Activated CD4-positive, alpha-beta memory T cell treated with anti-CD3 and anti-CD28 coated beads for 36 hours (primary cell): ENCODE measurements around the gene AP4M1. TPM values are rescaled to one million over a fixed set of nuclear protein-coding genes. Genes with fewer than 3 reads are reported as not detected.

Source experiments
- CTCF ChIA-PET: fragments of 350-600 bp; sonication (Branson Sonifier 250); formaldehyde crosslinking; loops from one replicate; lab custom pipeline; 2021; ENCODE audit warnings: antibody characterized with exemption, inconsistent platforms; lab: Charles Lee
- POLR2A ChIA-PET: fragments of 350-600 bp; sonication (Branson Sonifier 250); formaldehyde crosslinking; loops from one replicate; lab custom pipeline; 2021; ENCODE audit warnings: antibody characterized with exemption; lab: Charles Lee
- DNase-seq: peaks from one replicate; pipeline ENCODE4 v3.0.0-alpha.2; 2020
- H3K27ac Mint-ChIP-seq: one replicate; pipeline ENCODE4 v1.8.0; 2021; ENCODE audit warnings: mixed read lengths
- H3K27me3 Mint-ChIP-seq: one replicate; pipeline ENCODE4 v1.8.0; 2021; ENCODE audit warnings: mixed read lengths
- H3K36me3 Mint-ChIP-seq: one replicate; pipeline ENCODE4 v1.8.0; 2021; ENCODE audit warnings: mixed read lengths
- H3K4me1 Mint-ChIP-seq: one replicate; pipeline ENCODE4 v1.8.0; 2021; ENCODE audit warnings: low read depth, mixed read lengths
- H3K4me3 Mint-ChIP-seq: one replicate; pipeline ENCODE4 v1.8.0; 2021; ENCODE audit warnings: mild to moderate bottlenecking, mixed read lengths
- H3K9me3 Mint-ChIP-seq: one replicate; pipeline ENCODE4 v1.8.0; 2021; ENCODE audit warnings: mixed read lengths
- intact Hi-C: fragments of 100-400 bp; cut with micrococcal nuclease; formaldehyde crosslinking; loops from one replicate; pipeline ENCODE4 v1.15.1; 2023
- total RNA-seq, 2 experiments: library from RNA; stranded (reverse); gene quantifications; one replicate each; pipeline ENCODE4 v1.2.3, GENCODE V29; 2021

The AP4M1 gene
- total RNA-seq, 2 experiments from 2014 or later, result 11.3 to 12.2 TPM

DNA sequence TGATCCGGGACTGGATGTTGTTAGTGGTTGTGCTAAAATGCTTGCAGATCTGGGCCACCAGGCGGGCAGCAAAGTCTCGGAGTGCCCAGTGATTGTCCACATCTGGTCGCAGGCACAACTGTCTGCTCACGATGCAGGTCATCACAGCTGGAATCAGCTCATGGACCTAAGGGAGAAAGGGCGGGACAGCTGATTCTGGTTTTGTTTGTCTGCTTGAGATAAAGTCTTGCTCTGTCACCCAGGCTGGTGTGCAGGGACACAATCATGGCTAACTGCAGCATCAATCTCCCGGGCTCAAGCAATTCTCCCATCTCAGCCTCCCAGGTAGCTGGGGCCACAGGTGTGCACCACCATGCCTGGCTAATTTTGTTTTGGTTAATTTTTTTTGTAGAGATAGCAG, 9.7 kb downstream of the AP4M1 start:
- Mint-ChIP-seq H3K27me3 (no peaks in the 10 kb centered on the region), H3K36me3 (peaks cover 43% of the 10 kb centered on the region), H3K9me3 (no peaks in the 10 kb centered on the region), H3K4me1 (no peaks in the 10 kb centered on the region), H3K4me3 (no peak overlapping the region), H3K27ac (no peak overlapping the region)
- CTCF ChIA-PET, result interaction anchor here (0.6 kb wide), 1 partner anchor 17 kb away, joined by 5 read pairs; no protein-coding TSS in a partner anchor
- POLR2A ChIA-PET, result interaction anchor here (1.3 kb wide), 1 partner anchor 10 kb away, joined by 3 read pairs; the partner anchor contains the start of genes AP4M1 and MCM7
- intact Hi-C loops, result no loop called here
- no peak for DNase-seq

DNA sequence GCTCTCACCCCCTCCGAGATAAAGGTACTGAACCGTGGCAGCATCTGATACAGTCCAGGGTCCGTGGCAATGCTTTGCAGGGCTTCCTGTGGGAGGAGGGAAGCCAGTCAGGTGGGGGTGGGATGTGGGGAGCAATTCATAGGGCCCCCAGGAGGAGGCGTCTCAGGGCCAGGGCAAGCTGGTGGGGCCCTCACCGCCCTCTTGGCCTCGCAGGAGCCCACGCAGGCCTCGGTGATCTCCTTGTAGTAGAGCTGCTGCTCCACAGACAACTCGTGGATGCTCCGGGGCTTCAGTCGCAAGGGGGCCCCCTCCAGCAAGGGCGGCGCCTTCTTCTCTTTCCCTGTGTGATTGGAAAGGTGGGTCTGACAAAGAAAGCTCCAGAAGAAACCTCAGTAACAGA, 10.5 kb downstream of the AP4M1 start:
- Mint-ChIP-seq H3K4me3 (no peak overlapping the region), H3K27ac (no peak overlapping the region), H3K4me1 (no peaks in the 10 kb centered on the region), H3K9me3 (no peaks in the 10 kb centered on the region), H3K27me3 (no peaks in the 10 kb centered on the region), H3K36me3 (peaks cover 42% of the 10 kb centered on the region)
- POLR2A ChIA-PET, result interaction anchor here (1.3 kb wide), 1 partner anchor 11 kb away, joined by 3 read pairs; the partner anchor contains the start of genes AP4M1 and MCM7
- CTCF ChIA-PET, result no interaction called here
- DNase-seq, result no peak
- intact Hi-C loops, result no loop called here

DNA sequence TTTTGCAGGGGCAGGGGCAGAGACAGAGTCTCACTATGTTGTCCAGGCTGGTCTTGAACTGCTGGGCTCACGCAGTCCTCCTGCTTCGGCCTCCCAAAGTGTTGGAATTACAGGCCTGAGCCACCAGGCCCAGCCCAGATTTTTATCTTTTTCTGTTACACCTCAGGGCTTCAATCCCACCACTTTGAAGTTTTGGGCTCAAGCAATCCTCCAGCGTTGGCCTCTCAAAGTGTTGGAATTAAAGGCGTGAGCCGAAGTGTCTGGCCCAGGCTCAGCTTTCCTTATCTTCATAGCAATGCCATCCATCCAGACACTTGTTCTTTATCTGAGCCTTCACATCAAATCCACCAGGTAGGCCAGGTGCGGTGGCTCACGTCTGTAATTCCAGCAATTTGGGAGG, 13.6 kb downstream of the AP4M1 start:
- H3K36me3 Mint-ChIP-seq, result peaks cover 29% of the 10 kb centered on the region
- H3K9me3 Mint-ChIP-seq, result no peaks in the 10 kb centered on the region
- H3K27me3 Mint-ChIP-seq, result no peaks in the 10 kb centered on the region
- no peak overlapping the region for H3K27ac Mint-ChIP-seq
- peaks cover 7% of the 10 kb centered on the region for H3K4me1 Mint-ChIP-seq
- ChIA-PET POLR2A (interaction anchor here (1.0 kb wide), 1 partner anchor 14 kb away, joined by 7 read pairs; the partner anchor contains the start of genes AP4M1 and MCM7), CTCF (no interaction called here)
- no peak overlapping the region for H3K4me3 Mint-ChIP-seq
- intact Hi-C loops, result no loop called here
- no peak for DNase-seq

DNA sequence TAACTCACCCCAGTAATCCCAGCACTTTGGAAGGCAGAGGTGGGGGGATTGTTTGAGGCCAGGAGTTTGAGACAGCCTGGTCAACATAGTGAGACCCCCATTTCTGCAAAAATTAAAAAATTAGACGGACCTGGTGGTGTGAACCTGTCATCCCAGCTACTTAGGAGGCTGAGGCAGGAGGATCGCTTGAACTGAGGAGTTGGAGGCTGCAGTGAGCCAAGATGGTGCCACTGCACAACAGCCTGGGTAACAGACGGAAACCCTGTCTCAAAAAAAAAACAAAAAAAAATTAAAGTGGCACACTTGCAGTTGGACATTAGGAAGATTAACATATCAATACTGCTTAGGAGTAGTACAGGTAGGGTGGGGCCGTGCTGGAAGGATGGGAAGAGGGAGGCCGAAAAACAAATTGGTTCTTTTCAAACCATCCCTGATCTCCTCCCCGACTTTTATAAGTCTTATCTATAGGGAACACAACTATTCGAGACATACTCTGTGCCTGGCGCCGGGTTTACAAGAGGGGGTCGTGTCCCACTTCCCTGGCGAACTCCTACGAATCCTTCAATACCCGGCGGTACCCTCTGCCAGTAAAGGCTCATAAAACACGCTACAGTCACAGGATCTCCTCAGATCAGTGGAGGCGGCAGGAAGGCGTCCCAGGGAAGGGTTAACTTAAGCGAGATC, 17.1 kb downstream of the AP4M1 start:
- Mint-ChIP-seq H3K36me3 (peaks cover 8% of the 10 kb centered on the region), H3K27ac (peak overlapping the region; percentile 82), H3K4me3 (peak overlapping the region; percentile 95), H3K9me3 (no peaks in the 10 kb centered on the region), H3K27me3 (no peaks in the 10 kb centered on the region), H3K4me1 (peaks cover 18% of the 10 kb centered on the region)
- intact Hi-C loops, result loop anchor here (1.0 to 2.0 kb wide), 3 partner anchors 9 to 30 kb away; partner anchors contain the start of genes AP4M1, COPS6 and MCM7
- CTCF ChIA-PET, result no interaction called here
- POLR2A ChIA-PET, result interaction anchor here (1.0 kb wide), 1 partner anchor 12 kb away, joined by 3 read pairs; no protein-coding TSS in a partner anchor
- no peak for DNase-seq

DNA sequence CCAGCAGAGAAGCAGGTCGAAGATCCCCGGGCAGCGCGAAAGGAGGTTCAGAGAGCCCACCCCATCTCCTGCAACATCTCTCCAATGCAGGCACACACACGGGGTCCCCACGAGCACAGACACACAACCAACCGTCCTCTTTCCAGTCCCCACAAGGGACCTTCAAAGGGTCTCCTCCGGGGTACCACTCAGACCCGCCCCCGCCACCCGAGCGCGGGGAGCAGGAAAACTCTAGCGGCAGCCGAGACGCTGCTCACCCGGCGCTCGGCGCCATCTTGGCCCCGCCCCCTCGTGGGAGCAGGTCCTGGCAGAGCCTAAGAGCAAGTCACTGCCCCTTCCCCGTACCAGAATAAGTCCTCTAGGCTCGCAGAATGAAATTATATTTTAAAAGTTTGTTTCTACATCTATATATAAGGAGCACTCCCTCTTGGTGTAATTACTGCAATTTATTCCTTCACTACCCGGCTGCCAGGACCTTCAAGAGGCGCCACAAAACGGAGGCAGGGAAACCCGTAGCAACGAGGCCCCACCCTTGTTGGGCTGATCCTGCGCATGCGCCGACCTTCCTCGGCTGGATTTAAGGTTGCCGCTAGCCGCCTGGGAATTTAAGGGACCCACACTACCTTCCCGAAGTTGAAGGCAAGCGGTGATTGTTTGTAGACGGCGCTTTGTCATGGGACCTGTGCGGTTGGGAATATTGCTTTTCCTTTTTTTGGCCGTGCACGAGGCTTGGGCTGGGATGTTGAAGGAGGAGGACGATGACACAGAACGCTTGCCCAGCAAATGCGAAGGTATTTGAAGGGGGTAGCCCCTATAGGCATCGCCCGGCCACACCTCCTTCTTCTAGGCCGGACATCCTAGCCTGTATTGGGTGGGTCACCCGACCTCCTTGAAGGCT, 17.9 kb downstream of the AP4M1 start, which contains the start of the genes CNPY4 and TAF6:
TSS of gene CNPY4 (plus strand) at position 563 of the 898 bp plus-strand sequence. CDS start at position 674, 111 bp downstream.
TSS of gene TAF6 (minus strand) at position 287 of the 898 bp plus-strand sequence. CDS start 5,149 bp downstream, outside the sequence.
- H3K36me3 Mint-ChIP-seq, result peaks cover 6% of the 10 kb centered on the region
- H3K9me3 Mint-ChIP-seq, result no peaks in the 10 kb centered on the region
- ChIA-PET POLR2A (interaction anchor here (0.6 to 1.6 kb wide), 3 partner anchors 18 to 777 kb away, joined by 3 to 11 read pairs (median 3); partner anchors contain the start of genes AP4M1, LAMTOR4 and MCM7), CTCF (interaction anchor here (0.5 to 1.6 kb wide), 4 partner anchors 12 to 211 kb away, joined by 3 to 8 read pairs (median 4); partner anchors contain the start of genes GPC2 and MCM7)
- H3K4me3 Mint-ChIP-seq, result peak within 1 kb of the TSS; percentile 95
- peaks cover 20% of the 10 kb centered on the region for H3K4me1 Mint-ChIP-seq
- peak within 1 kb of the TSS; percentile 82 for H3K27ac Mint-ChIP-seq
- intact Hi-C loops, result loop anchor here (1.0 to 2.0 kb wide), 3 partner anchors 8 to 31 kb away; partner anchors contain the start of genes AP4M1, COPS6 and MCM7
- DNase-seq, result peak; percentile 96
- H3K27me3 Mint-ChIP-seq, result no peaks in the 10 kb centered on the region

DNA sequence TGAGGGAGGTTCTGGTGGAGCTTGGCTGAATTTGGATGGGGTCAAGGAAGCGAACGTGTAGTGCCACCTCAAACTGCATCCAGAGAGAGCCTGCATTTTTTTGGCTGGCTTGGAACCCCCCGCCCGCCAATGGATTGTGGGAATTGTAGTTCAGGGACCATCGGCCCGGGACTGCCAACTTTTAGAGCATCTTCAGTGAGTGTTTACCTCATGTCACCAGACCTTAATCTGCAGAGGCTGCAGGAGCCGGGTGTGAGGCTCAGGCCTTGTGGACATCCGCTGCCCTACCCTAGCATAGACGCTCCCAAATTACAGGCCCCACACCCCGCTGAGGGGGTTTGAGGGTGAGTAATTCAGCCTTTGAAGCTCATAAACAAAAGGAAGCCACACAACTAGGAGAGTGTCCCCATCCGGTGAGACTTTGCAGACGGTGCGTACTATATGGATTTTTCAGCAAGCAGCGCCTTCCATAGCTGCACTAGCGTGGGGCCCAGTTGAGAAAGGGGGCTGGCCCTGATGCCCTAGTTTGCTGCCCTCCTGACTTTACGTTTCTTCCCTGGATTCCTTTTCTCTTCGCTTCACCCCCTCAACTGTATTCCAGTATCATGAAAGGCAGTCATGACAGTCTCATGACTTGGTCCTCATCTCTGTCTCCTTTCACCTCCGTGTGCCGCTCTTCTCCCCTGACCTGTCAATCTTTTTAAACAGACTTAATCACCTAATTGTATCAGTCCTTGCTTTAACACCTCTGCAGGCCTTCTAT, 18.7 kb downstream of the AP4M1 start:
- no peaks in the 10 kb centered on the region for H3K27me3 Mint-ChIP-seq
- peak; percentile 85 for DNase-seq
- peaks cover 7% of the 10 kb centered on the region for H3K36me3 Mint-ChIP-seq
- CTCF ChIA-PET, result interaction anchor here (0.5 to 1.6 kb wide), 4 partner anchors 11 to 210 kb away, joined by 3 to 8 read pairs (median 4); partner anchors contain the start of genes GPC2 and MCM7
- peaks cover 29% of the 10 kb centered on the region for H3K4me1 Mint-ChIP-seq
- POLR2A ChIA-PET, result interaction anchor here (0.6 to 1.6 kb wide), 4 partner anchors 19 to 778 kb away, joined by 3 to 11 read pairs (median 3); partner anchors contain the start of genes AP4M1, LAMTOR4 and MCM7
- no peaks in the 10 kb centered on the region for H3K9me3 Mint-ChIP-seq
- H3K4me3 Mint-ChIP-seq, result peak overlapping the region; percentile 95
- peak overlapping the region; percentile 82 for H3K27ac Mint-ChIP-seq
- intact Hi-C loops, result loop anchor here (1.0 to 2.0 kb wide), 4 partner anchors 7 to 39 kb away; partner anchors contain the start of genes AP4M1, COPS6, MCM7 and ZNF3

DNA sequence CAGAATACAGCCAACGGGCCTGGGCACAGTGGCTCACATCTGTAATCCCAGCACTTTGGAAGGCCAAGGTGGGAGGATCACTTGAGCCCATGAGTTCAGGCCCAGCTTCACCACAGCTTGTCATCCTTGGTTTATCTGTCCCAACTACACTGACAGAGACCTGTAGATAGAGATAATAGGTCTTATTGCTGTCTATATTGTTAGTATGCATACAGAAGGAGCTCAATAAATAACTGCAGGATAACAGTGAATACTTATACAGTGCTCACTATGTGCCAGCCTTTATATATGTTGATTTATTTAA, 19.2 kb downstream of the AP4M1 start:
- POLR2A ChIA-PET, result interaction anchor here (1.2 to 1.6 kb wide), 2 partner anchors 19 to 105 kb away, joined by 3 to 11 read pairs; partner anchors contain the start of genes AP4M1 and MCM7
- peak overlapping the region; percentile 95 for H3K4me3 Mint-ChIP-seq
- H3K27ac Mint-ChIP-seq, result peak overlapping the region; percentile 82

DNA sequence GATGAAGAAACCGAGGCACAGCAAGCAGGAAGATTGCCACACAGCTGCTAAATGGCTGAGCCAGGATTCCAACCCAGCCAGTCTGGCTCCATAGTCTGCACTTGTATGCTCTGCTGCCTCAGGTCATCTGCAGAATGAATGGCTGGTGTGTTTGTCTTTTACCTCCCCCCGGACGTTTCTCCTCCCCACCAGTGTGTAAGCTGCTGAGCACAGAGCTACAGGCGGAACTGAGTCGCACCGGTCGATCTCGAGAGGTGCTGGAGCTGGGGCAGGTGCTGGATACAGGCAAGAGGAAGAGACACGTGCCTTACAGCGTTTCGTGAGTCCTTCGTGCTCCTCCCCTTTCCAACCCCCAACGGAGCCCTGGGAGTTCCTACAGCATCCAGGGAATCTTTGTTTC, 20.6 kb downstream of the AP4M1 start:
- POLR2A ChIA-PET, result no interaction called here

More for the DNA sequence above, 19.2 kb downstream of the AP4M1 start:
- CTCF ChIA-PET, result interaction anchor here (1.1 to 1.6 kb wide), 3 partner anchors 10 to 57 kb away, joined by 3 to 8 read pairs (median 4); partner anchors contain the start of genes GPC2 and MCM7
- Mint-ChIP-seq H3K36me3 (peaks cover 7% of the 10 kb centered on the region), H3K9me3 (no peaks in the 10 kb centered on the region), H3K4me1 (peaks cover 33% of the 10 kb centered on the region), H3K27me3 (no peaks in the 10 kb centered on the region)
- intact Hi-C loops, result loop anchor here (1.0 kb wide), 1 partner anchor 39 kb away; the partner anchor contains the start of gene ZNF3
- peak; percentile 18 for DNase-seq

DNA sequence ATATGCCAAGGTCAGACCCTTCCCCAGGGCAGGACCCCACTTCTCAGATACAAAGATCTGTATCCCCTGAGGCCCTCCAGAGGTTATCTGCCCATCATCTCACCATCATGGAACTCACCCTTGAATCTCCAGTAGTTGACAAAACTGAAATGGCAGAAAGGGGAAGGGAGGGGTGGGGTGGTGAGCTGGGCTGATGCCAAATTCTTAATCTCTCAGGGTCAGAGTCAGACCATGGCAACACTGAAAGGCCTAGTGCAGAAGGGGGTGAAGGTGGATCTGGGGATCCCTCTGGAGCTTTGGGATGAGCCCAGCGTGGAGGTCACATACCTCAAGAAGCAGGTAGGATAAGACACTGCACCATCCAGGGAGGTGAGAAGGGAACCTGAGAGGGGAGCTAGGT, 21.1 kb downstream of the AP4M1 start:
- H3K4me1 Mint-ChIP-seq, result peaks cover 34% of the 10 kb centered on the region

More for the DNA sequence above, 20.6 kb downstream of the AP4M1 start:
- H3K27me3 Mint-ChIP-seq, result no peaks in the 10 kb centered on the region
- CTCF ChIA-PET, result interaction anchor here (0.7 to 1.3 kb wide), 3 partner anchors 10 to 143 kb away, joined by 3 to 4 read pairs (median 4); no protein-coding TSS in a partner anchor
- peaks cover 34% of the 10 kb centered on the region for H3K4me1 Mint-ChIP-seq
- H3K4me3 Mint-ChIP-seq, result no peak overlapping the region
- intact Hi-C loops, result no loop called here
- peaks cover 9% of the 10 kb centered on the region for H3K36me3 Mint-ChIP-seq
- DNase-seq, result no peak
- H3K9me3 Mint-ChIP-seq, result no peaks in the 10 kb centered on the region
- no peak overlapping the region for H3K27ac Mint-ChIP-seq

More for the DNA sequence above, 21.1 kb downstream of the AP4M1 start:
- H3K9me3 Mint-ChIP-seq, result no peaks in the 10 kb centered on the region
- intact Hi-C loops, result no loop called here
- POLR2A ChIA-PET, result no interaction called here
- peaks cover 9% of the 10 kb centered on the region for H3K36me3 Mint-ChIP-seq
- CTCF ChIA-PET, result interaction anchor here (1.3 kb wide), 1 partner anchor 10 kb away, joined by 4 read pairs; no protein-coding TSS in a partner anchor
- H3K27me3 Mint-ChIP-seq, result no peaks in the 10 kb centered on the region
- H3K27ac Mint-ChIP-seq, result peak overlapping the region; percentile 58
- DNase-seq, result no peak
- H3K4me3 Mint-ChIP-seq, result no peak overlapping the region
